Measurements from ENCODE around the gene IQSEC1. TPM values are rescaled to one million over a fixed set of nuclear protein-coding genes. Genes with fewer than 3 reads are reported as not detected.

IQSEC1 gene
- total and polyA plus RNA-seq, 10 of the 15 experiments (the other 5 are each of a cell fraction or from before 2014, with no cell fraction given), result 0.92 to 55.2 (median 8.5) TPM

- no peak for TF ChIP-seq PAX5 (IDR thresholded peaks at IDR 0.05; ENCODE audit: borderline replicate concordance, low read depth, low read length)
Observed at GRCh38 chr3:12932347-12932746, 140.9 kb downstream of the IQSEC1 start (continued).

DNA sequence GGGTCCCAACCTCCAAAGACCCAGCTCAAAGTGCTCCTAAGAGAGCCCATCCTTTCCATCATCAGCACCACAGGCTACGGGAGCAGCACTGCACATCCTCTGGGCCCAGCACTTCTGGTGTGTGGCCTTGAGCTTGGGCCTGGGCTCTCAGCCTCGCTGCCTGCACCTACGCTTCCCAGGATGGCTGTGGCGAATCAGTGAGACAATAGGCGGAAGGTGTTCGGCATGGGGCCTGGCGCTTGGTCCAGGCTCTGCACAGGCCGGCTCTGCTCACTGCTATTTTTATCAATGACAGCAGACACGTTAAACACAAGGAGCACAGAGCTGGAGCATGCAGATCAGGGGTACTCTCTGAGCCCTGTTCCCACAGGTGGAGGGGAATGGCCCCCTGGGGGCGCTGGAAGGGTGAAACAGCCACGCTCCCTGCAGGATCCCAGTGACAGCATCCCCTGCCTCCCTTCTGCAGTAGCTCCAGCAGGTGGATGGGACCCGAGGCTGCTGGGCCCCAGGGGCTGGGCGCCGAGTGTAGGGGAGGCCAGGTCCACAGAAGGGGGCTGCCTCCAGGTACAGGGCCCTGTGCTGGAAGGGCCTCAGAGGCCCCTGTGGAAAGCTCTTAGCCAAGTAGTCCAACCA, 141.8 kb downstream of the IQSEC1 start:
- no peak for ATAC-seq
- intact Hi-C loops (cut with micrococcal nuclease; ENCODE audit: unreplicated experiment), result no loop called here
- Histone ChIP-seq H3K9me3 (replicated peaks; ENCODE audit: control insufficient read depth, insufficient read depth, low read length) (no peaks in the 10 kb centered on the region), H3K36me3 (ENCODE audit: control insufficient read depth in 2 of 2, insufficient read depth in 2 of 2, low read length in 1 of 2) (peaks cover 18 to 37% of the 10 kb centered on the region in 2 experiments; a peak in 3 of 4 replicates), H3K4me2 (ENCODE audit: control insufficient read depth, insufficient read depth) (no peak overlapping the region), H4K20me1 (ENCODE audit: control insufficient read depth, insufficient read depth) (peaks cover 2% of the 10 kb centered on the region; the same call in 1 of the 2 replicates), H3K9ac (ENCODE audit: control insufficient read depth, insufficient read depth, low read length) (no peak overlapping the region), H2AFZ (ENCODE audit: control insufficient read depth, low read depth, low read length) (no peak overlapping the region), H3K4me1 (ENCODE audit: control insufficient read depth, insufficient read depth, low read length) (no peaks in the 10 kb centered on the region), H3K4me3 (no peak overlapping the region), H3K27me3 (replicated peaks in 1 of 2; ENCODE audit: control insufficient read depth in 2 of 2, insufficient read depth in 2 of 2, low read length in 1 of 2) (no peaks in the 10 kb centered on the region), H3K27ac (ENCODE audit: control insufficient read depth, insufficient read depth) (no peak overlapping the region), H3K79me2 (ENCODE audit: control insufficient read depth, insufficient read depth, low read length) (no peaks in the 10 kb centered on the region; the same call in 1 of the 2 replicates)
- in situ Hi-C loops (cut with MboI), result no loop called here
- FAIRE-seq, result no peak
- WGBS (ENCODE audit: insufficient coverage, insufficient replicate concordance, low lambda C conversion rate, missing lambda C conversion rate), result 90% methylated on average over 14 of the region's 14 CpGs
- ChIA-PET POLR2A (interaction anchor here (0.6 kb wide), 1 partner anchor 351 kb away, joined by 4 read pairs; no protein-coding TSS in a partner anchor), RAD21 (ENCODE audit: unreplicated experiment) (no interaction called here), SMC1A (ENCODE audit: uncharacterized antibody, unreplicated experiment) (no interaction called here), CTCF (interaction anchor here (1.0 kb wide), 1 partner anchor 54 kb away, joined by 4 read pairs; no protein-coding TSS in a partner anchor)
- BruUV-seq (replicated peaks), result no TSS peak
- no peak for DNase-seq (ENCODE audit: low read depth, low spot score)
- TF ChIP-seq SRF (IDR thresholded peaks at IDR 0.05; ENCODE audit: low read depth in 2 of 2, low read length in 2 of 2) (no peak), KAT2A (conservative IDR thresholded peaks at IDR 0.05; ENCODE audit: control insufficient read depth, low read depth, low read length) (no peak), JUNB (IDR thresholded peaks at IDR 0.05) (no peak), CHD4 (IDR thresholded peaks at IDR 0.05) (no peak), GABPA (IDR thresholded peaks at IDR 0.05; ENCODE audit: low read depth) (no peak), POLR2AphosphoS5 (IDR thresholded peaks at IDR 0.05; ENCODE audit: low read length) (no peak), SMC3 (IDR thresholded peaks at IDR 0.05; ENCODE audit: borderline replicate concordance, low read length) (no peak), NBN (IDR thresholded peaks at IDR 0.05) (no peak)
- TF ChIP-seq, protein P1, sequence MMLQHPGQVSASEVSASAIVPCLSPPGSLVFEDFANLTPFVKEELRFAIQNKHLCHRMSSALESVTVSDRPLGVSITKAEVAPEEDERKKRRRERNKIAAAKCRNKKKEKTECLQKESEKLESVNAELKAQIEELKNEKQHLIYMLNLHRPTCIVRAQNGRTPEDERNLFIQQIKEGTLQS (IDR thresholded peaks at IDR 0.05; ENCODE audit: borderline replicate concordance, extremely low read depth, low read depth, low read length), result no peak
- TF ChIP-seq, protein P2, sequence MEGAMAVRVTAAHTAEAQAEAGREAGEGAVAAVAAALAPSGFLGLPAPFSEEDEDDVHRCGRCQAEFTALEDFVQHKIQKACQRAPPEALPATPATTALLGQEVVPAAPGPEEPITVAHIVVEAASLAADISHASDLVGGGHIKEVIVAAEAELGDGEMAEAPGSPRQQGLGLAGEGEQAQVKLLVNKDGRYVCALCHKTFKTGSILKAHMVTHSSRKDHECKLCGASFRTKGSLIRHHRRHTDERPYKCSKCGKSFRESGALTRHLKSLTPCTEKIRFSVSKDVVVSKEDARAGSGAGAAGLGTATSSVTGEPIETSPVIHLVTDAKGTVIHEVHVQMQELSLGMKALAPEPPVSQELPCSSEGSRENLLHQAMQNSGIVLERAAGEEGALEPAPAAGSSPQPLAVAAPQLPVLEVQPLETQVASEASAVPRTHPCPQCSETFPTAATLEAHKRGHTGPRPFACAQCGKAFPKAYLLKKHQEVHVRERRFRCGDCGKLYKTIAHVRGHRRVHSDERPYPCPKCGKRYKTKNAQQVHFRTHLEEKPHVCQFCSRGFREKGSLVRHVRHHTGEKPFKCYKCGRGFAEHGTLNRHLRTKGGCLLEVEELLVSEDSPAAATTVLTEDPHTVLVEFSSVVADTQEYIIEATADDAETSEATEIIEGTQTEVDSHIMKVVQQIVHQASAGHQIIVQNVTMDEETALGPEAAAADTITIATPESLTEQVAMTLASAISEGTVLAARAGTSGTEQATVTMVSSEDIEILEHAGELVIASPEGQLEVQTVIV (IDR thresholded peaks at IDR 0.05; ENCODE audit: borderline replicate concordance, partially characterized antibody), result no peak
- TF ChIP-seq, protein P3, sequence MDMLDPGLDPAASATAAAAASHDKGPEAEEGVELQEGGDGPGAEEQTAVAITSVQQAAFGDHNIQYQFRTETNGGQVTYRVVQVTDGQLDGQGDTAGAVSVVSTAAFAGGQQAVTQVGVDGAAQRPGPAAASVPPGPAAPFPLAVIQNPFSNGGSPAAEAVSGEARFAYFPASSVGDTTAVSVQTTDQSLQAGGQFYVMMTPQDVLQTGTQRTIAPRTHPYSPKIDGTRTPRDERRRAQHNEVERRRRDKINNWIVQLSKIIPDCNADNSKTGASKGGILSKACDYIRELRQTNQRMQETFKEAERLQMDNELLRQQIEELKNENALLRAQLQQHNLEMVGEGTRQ (IDR thresholded peaks at IDR 0.05; ENCODE audit: borderline replicate concordance, low read depth, low read length), result no peak
- TF ChIP-seq, protein P4, sequence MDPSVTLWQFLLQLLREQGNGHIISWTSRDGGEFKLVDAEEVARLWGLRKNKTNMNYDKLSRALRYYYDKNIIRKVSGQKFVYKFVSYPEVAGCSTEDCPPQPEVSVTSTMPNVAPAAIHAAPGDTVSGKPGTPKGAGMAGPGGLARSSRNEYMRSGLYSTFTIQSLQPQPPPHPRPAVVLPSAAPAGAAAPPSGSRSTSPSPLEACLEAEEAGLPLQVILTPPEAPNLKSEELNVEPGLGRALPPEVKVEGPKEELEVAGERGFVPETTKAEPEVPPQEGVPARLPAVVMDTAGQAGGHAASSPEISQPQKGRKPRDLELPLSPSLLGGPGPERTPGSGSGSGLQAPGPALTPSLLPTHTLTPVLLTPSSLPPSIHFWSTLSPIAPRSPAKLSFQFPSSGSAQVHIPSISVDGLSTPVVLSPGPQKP (IDR thresholded peaks at IDR 0.05; ENCODE audit: low read depth, low read length), result no peak
- TF ChIP-seq, protein P5, sequence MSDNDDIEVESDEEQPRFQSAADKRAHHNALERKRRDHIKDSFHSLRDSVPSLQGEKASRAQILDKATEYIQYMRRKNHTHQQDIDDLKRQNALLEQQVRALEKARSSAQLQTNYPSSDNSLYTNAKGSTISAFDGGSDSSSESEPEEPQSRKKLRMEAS (IDR thresholded peaks at IDR 0.05; ENCODE audit: low read depth, low read length), result no peak

All from GM12878 (cell line).